GM19324 (cell line): Measurements from ENCODE around the gene SAMMSON.

Source experiments
- ATAC-seq: cut with Tn5 transposase; IDR thresholded peaks from one replicate; pipeline ENCODE4 v1.9.1; 2021; ENCODE audit warnings: mild to moderate bottlenecking, moderate library complexity; ENCODE audit not compliant: unreplicated experiment, low FRiP score

Gene SAMMSON

DNA sequence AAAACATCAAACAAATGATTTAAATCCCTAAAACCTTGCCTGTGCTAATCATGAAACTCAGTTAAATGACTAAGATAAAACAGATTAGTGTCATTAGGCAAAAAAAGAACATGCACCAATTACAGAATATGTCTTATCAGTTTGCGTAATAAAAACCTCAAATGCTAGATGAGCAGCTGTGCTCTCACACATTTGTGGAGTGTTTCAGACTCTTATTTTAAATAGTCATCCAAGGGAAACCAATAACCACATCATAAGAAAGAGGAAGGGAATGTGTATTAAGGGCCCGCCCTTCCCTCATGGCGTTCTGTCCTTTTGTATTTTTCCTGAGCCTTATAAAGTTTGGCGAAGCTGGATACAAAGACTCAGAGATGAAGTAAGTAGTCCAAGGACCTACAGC is 6.6 kb downstream of the SAMMSON start:
- no peak for ATAC-seq

DNA sequence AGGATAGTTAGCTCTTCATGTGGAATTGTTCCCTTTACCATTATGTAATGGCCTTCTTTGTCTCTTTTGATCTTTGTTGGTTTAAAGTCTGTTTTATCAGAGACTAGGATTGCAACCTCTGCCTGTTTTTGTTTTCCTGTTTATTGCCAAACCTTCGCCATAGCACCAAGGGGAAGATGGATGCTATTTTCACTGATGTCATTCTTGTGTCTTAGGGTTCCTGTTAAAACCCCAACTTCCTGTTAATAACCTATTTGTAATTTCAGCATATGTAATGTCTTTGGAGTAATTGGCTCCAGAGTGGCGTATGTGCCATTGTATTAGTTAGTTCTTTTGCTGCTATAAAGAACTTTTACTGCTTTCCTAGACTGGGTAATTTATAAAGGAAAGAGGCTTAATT is 10.8 kb downstream of the SAMMSON start:
- no peak for ATAC-seq

GRCh38 chr3:70011582-70011981 is 12.0 kb downstream of the SAMMSON start:
- ATAC-seq = no peak

DNA sequence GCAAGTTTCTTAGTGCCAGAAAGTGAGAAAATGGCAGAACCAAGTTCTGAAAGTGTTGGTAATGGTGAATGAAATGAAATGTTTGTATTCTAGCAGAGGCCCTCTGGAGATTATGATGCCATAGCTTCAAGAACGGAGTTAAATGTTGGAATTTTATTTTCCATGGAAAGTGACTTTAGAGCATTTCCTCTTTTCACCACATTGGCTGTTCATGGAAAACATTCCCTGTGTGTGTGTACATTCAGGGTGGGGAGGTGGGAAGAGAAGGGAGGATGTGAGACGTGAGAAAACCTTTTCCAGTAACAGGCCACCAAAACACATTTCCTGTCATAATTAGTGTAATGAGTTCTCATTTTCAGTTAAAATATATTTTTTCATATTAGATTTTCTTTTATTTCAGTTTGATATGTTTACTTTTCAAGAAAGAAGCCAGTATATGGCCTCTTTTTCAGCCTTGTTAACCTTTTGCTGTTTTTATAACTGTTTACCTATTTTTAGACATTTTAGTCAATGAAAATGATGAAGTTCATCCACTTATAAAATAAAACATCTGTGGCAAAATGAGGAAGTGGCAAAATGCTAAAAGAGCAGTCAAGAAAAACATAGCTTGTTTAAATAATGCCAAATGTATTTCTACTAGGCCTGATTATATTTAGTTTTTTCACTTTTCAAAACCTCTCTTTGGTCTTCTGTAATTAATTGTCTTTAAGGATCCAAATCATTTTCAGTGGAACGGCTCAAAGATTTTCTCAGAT is 21.6 kb downstream of the SAMMSON start:
- no peak for ATAC-seq

GRCh38 chr3:70028361-70028760 is 28.8 kb downstream of the SAMMSON start:
- no peak for ATAC-seq

- ATAC-seq = no peak
These were observed 39.2 kb downstream of the SAMMSON start for GRCh38 chr3:70038693-70039092.

DNA sequence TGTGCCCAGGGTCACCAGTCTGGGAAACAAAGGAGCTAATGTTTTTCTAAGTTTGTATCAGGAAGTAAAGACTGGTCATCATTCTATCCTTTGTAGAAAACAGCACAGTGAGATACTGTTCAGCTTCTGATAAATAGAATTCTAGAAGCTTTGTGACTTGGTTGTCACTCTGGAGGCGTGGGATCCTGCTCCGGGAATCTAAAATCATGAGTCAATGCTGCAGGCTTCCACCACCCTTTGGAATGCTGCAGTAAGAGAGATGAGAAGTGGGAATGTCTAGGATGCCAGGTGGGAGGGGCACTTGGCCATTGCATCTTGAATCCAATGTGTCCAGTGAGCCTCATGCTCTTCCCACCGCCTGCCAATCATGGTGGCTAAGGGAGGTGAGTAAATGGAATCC is 40.9 kb downstream of the SAMMSON start:
- no peak for ATAC-seq

GRCh38 chr3:70042641-70043040 is 43.1 kb downstream of the SAMMSON start:
- ATAC-seq = no peak

DNA sequence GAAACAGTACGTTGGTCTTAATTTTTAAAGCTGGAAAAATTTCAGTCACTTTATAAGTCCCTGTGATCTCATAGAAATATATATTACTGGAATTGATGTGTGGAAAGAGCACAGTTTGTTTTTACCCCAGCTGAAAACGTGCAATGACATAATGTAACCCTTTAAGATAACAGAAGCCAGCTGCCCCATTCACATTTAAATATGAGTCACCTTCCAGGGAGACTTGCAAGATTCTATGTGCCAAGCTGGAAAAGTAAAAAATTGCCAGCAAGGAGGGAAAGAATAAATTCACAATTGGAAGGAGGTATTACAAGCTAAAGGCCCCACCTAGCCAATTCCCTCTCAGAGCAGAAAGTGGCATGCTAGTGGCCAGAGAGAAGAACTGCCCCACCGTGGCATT is 50.2 kb downstream of the SAMMSON start:
- no peak for ATAC-seq

GRCh38 chr3:70053293-70053692 is 53.8 kb downstream of the SAMMSON start:
- ATAC-seq = no peak

- ATAC-seq = no peak
These were observed 56.5 kb downstream of the SAMMSON start for GRCh38 chr3:70056081-70056480.

DNA sequence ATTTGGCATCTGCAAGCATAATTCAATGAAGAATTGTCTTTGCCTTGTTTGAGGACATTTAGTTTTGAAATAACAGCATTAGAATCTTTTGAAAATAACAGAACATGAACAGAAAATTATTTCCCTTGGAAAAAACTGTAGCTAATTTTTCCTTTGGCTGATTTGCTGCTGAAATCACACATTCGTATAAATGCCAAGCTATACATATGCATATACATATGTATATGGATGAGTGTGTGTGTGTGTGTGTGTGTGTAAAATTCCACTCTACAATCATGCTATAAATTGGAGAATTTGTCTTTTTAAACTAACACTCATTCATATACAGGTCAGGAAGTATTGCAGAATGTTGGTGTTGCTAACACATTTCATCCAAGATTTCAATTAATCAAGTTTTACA is 57.9 kb downstream of the SAMMSON start:
- ATAC-seq = no peak

DNA sequence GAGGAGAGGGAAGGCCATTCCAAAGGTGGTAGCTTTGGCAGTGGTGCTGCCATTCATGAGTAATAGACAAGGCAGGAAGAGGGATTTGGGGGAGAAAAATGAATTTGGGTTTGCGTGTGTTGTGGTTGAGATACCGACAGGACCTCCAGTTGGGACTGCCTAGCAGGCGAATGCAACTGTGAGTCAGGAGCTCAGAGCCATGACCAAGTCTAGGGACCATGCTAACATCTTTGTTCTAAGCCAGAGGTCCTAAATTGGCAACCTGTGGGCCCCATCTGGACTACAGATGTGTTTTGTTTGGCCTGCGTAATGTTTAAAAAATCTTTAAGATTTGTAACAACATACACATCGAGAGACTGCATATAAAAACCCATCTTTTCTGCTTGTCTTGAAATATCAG is 61.6 kb downstream of the SAMMSON start:
- ATAC-seq = no peak

DNA sequence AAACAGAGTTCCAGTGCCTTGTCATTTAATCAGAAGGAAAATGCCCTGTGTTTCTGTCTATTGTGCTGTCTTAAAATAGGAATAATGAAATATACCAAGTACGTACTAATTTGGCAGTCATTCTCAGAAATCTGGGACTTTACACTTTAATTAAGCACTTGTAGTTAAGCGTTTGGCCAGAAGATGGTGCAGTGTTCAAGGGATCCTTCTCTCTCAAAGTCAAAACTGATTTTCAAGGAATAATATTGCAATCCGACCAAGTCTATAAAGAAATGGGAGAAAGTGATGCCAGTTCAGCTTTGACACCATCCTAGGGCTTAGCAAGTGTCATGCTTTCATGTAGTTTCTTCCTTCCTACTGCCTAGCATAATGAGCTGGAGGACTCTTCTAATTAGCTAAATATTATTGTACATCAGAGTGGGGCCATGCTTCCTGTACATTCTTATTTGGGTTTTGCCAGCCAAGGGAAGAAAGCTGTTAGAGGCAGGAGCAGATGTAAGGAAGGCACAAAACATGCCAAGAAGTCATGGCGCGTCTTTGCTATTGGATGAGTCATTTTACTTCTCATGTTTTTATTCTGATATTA is 64.8 kb downstream of the SAMMSON start:
- ATAC-seq = no peak

DNA sequence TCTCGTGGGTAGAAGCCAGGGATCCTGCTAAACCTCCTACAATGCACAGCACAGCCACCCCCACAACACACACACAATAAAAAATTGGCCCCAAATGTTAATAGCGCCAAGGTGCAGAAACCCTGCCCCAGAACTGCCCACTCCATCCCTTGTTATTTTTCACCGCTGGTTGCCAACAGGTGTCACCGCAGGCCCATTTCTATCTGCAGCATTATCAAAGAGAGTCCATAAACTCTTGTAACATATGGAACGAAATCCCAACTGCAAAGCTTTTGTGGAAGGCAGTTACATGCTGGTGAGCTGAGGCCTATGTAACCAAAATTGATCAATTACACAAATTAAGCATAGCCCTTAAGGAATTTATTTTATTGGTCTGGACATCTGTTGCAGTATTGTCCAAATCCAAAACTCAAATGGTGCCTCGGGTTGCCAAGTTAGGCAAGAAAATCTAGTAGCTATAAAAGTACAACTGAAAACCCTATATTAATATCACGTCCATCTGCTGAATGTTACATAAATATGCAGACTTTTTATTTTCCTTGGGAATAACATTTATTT is 66.2 kb downstream of the SAMMSON start:
- ATAC-seq = no peak

- ATAC-seq = no peak
These were observed 68.5 kb downstream of the SAMMSON start for GRCh38 chr3:70067860-70068521.

- no peak for ATAC-seq
These were observed 70.0 kb downstream of the SAMMSON start for GRCh38 chr3:70069557-70069956.

DNA sequence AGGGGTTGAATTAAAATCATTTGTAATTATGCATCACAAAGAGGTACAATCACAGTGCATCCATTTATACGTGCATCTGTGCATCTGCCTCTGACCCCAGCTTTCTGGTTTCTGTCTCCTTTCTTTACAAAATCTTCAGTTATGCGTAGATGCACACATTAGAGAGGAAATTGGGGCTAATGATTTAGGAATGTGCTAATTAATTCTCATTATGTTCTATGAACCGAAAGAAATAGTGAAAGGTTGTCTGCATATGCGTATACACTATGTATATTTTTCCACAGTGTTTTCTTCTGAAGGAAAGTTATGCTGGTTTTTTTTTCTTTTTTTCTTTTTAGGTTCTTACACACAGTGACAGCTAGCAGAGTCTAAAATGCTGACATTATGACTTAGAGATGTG is 71.6 kb downstream of the SAMMSON start:
- no peak for ATAC-seq

DNA sequence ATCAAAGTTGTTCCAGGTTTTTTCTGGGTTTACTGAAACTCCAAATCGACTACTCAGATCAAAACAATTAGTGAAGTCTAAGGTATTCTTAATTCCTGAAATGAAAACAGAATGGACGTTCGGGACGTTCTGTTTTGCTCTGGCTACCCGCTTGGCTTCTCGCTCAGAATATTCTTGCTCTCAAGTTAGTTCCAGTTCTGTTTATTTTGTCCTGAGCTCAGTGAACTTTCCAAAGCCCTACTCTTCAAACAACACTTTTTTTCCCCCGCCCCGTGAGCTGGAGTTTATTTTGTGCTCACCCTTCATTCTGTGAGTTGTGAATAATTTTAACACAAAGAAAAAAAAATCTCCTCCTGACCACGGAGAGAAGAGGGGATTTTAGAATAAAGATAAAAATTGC is 72.6 kb downstream of the SAMMSON start:
- ATAC-seq = no peak

GRCh38 chr3:70072754-70073153 is 73.2 kb downstream of the SAMMSON start:
- no peak for ATAC-seq

DNA sequence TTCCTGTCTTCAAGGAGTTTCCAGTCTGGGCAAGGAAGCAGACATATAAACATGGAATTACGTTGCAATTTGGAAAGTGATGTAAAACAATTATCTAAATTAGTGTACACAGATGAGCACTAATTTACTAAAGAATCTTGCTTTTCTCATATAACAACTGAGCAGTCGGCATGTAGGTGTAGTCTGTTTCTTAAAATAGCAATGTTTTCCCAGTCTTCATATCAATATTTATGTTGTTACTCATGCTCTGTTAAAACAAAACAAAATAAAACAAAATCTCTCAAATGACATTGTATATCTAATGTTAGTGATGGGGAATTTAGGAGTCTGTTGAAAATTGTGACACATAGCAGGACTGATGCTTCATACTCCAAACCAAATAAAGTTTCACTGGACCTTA is 75.6 kb downstream of the SAMMSON start:
- no peak for ATAC-seq

DNA sequence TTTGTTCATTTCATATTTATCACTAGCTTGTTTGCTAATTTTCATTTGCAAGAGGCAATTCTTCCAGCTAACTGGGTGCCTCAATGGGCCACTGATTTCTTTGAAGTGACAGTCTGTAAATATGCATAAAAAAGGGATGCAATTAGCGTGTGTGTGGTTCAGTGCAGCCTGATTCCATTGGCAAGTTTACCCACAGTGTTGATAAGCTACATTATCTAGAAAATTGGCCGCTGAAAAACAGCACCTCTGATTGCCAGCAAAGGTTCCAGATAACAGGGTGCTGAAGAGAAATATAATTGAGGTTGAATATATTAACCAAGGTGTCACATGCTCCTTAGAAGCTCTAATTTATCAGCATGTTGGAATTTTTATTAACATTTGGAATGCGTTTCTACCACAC is 76.9 kb downstream of the SAMMSON start:
- no peak for ATAC-seq
